ENCODE measurements around the gene LCP2. TPM values are rescaled to one million over a fixed set of nuclear protein-coding genes. Genes with fewer than 3 reads are reported as not detected.
A peak's percentile ranks its signal among the peaks of the same experiment; 100 is the strongest.

Gene LCP2
- polyA plus RNA-seq, 1 experiment: not detected

DNA sequence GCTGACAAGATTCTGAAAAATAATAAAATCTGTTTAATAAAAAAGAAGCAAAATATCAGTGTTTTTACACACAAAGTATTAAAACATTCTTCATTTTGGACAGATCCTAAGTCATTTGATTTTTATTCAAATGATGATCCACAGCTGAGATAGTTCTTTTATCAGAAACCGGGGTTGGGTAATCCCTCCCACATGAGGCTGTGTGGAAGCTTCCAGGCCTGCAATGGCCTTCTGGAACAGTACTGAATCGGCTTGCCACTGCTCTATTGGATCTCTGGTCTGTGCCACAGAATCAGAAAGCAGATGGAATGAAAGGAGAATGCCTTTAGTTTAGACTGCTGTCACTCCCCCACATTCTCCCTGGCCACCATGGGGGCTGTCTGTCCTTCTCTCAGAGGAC is 70.9 kb downstream of the LCP2 start:
- ChIA-PET CTCF (interaction anchor here (0.8 to 6.4 kb wide), 7 partner anchors 9 to 232 kb away, joined by 3 to 95 read pairs (median 7); no protein-coding TSS in a partner anchor), POLR2A (no interaction called here)
- peaks cover 2% of the 10 kb centered on the region; the same call in 1 of the 2 replicates for H3K27me3 ChIP-seq (ENCODE audit: control insufficient read depth, insufficient read depth, low read length)
- no peak for DNase-seq (ENCODE audit: low read depth)
- no peaks in the 10 kb centered on the region for H3K36me3 ChIP-seq (ENCODE audit: control insufficient read depth, insufficient read depth, low read length)
- H3K4me3 ChIP-seq (ENCODE audit: low read depth, low read length): no peak overlapping the region
- TF ChIP-seq, protein P1, sequence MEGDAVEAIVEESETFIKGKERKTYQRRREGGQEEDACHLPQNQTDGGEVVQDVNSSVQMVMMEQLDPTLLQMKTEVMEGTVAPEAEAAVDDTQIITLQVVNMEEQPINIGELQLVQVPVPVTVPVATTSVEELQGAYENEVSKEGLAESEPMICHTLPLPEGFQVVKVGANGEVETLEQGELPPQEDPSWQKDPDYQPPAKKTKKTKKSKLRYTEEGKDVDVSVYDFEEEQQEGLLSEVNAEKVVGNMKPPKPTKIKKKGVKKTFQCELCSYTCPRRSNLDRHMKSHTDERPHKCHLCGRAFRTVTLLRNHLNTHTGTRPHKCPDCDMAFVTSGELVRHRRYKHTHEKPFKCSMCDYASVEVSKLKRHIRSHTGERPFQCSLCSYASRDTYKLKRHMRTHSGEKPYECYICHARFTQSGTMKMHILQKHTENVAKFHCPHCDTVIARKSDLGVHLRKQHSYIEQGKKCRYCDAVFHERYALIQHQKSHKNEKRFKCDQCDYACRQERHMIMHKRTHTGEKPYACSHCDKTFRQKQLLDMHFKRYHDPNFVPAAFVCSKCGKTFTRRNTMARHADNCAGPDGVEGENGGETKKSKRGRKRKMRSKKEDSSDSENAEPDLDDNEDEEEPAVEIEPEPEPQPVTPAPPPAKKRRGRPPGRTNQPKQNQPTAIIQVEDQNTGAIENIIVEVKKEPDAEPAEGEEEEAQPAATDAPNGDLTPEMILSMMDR (IDR thresholded peaks at IDR 0.05; ENCODE audit: insufficient read depth, low read depth, low read length): no peak

DNA sequence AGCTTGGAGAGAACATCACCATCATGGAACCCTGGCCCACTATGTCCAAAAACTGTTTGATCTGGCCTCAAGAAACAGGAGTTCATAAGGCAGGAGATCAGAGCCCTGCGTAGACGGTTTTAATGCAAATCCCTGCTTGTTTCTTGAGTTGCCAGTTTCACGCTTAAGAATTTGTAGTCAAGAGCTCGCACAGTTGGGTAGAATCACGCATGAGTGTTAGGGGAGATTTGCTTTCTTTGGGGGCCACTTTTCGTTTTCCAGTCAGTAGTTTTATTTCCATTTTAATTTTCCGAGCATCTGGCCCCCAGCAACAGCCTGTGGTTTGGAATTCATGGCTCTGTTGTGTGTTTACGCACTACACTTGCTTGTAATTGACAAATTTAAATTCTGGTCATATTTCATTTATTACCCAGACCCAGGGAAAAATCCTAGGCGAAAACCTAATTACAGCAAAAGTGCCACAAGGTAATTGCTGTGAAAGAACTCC is 71.4 kb downstream of the LCP2 start:
- Histone ChIP-seq H3K36me3 (ENCODE audit: control insufficient read depth, insufficient read depth, low read length) (no peaks in the 10 kb centered on the region), H3K4me3 (ENCODE audit: low read depth, low read length) (no peak overlapping the region), H3K27me3 (ENCODE audit: control insufficient read depth, insufficient read depth, low read length) (peaks cover 2% of the 10 kb centered on the region; the same call in 1 of the 2 replicates)
- no peak for DNase-seq (ENCODE audit: low read depth)
- ChIA-PET CTCF (interaction anchor here (0.5 to 6.4 kb wide), 15 partner anchors 9 to 1339 kb away, joined by 3 to 95 read pairs (median 3); no protein-coding TSS in a partner anchor), POLR2A (no interaction called here)
- TF ChIP-seq, protein P1 (IDR thresholded peaks at IDR 0.05; ENCODE audit: insufficient read depth, low read depth, low read length): no peak

DNA sequence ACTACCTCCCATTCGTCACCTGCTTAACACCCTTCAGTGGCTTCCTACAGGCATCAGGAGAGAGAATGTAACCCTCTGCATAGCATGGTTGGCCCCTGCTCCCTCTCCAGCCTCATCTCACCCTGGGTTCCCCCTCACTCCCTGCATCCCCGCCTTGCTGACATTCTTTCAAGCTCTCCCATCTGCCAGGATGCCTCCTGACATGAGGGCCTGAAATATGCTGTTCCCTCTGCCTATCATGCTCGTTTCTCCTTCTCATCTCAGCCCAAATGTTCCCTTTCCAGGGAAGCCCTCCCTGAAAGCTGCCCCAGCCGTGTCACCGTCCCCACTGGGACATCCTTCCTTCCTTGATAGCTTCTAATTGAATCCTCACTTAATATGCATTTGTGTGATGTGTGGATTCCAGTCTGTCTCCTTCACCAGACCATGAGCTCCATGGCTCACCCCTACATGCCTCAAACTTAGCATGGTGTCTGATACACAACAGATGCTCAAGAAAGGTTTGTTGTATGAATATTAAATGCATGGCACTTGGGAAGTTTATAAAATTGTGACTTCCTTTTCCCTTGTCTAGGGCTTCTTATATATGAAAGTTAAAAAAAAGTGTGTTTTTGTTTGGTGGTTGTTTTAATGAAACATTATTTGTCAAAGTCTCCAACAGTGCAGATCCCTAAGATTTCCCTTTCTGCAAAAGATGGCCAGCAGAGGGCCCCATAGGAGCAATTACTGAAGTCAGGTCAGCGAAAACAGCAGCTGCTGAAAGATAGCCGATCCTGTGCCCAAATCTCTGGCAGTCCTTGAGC is 72.0 kb downstream of the LCP2 start:
- DNase-seq (ENCODE audit: low read depth): no peak
- H3K36me3 ChIP-seq (ENCODE audit: control insufficient read depth, insufficient read depth, low read length): no peaks in the 10 kb centered on the region
- CTCF ChIA-PET: interaction anchor here (0.5 to 6.4 kb wide), 20 partner anchors 9 to 1339 kb away, joined by 3 to 95 read pairs (median 3); partner anchors contain the start of gene LCP2
- no peak overlapping the region for H3K4me3 ChIP-seq (ENCODE audit: low read depth, low read length)
- POLR2A ChIA-PET: no interaction called here
- H3K27me3 ChIP-seq (ENCODE audit: control insufficient read depth, insufficient read depth, low read length): peaks cover 2% of the 10 kb centered on the region; the same call in 1 of the 2 replicates
- TF ChIP-seq, protein P1 (IDR thresholded peaks at IDR 0.05; ENCODE audit: insufficient read depth, low read depth, low read length): peak; percentile 77

DNA sequence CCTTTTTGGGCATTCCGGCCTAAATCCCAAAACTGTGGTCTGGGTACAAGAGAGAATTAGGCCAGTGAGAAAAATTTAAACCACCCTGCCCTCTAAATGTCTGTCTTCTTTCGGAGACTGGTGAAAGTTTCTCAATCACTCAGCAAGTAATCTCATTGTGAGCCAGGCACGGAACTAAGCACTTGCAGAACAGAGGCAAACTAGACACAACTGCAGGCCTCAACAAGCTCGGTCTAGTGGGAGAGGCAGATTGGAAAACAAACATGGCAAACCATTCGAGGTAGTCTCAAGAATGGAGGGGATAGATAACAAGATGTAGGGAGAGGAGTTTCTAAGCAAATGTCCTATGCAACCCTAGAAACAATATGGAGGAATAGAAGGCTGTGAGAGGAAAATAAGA is 73.7 kb downstream of the LCP2 start:
- CTCF ChIA-PET: interaction anchor here (1.1 to 6.4 kb wide), 2 partner anchors 43 to 198 kb away, joined by 4 to 95 read pairs; no protein-coding TSS in a partner anchor
- POLR2A ChIA-PET: no interaction called here
- Histone ChIP-seq H3K4me3 (ENCODE audit: low read depth, low read length) (no peak overlapping the region), H3K27me3 (ENCODE audit: control insufficient read depth, insufficient read depth, low read length) (peaks cover under 1% of the 10 kb centered on the region; the same call in 1 of the 2 replicates), H3K36me3 (ENCODE audit: control insufficient read depth, insufficient read depth, low read length) (no peaks in the 10 kb centered on the region)
- TF ChIP-seq, protein P1 (IDR thresholded peaks at IDR 0.05; ENCODE audit: insufficient read depth, low read depth, low read length): no peak
- no peak for DNase-seq (ENCODE audit: low read depth)

DNA sequence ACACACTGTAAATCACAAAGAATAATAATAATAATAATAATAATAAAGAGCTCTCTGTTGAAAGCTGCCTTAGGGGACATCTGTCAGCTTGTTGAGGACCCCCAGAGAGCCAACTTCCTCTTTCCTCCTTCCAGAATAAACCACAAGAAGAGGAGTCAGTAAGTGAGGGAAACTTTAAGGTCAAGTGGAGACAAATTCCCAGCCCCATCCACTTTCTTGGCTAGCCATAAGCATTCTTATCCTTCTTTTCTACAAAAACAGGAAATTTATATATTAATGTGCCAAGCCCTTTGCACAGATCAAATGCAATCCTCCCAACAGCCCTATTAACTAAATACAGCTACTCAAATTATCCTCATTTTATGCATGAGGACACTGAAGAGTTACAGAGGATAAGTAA is 74.2 kb downstream of the LCP2 start:
- CTCF ChIA-PET: interaction anchor here (6.4 kb wide), 1 partner anchor 199 kb away, joined by 95 read pairs; no protein-coding TSS in a partner anchor
- Histone ChIP-seq H3K36me3 (ENCODE audit: control insufficient read depth, insufficient read depth, low read length) (no peaks in the 10 kb centered on the region), H3K4me3 (ENCODE audit: low read depth, low read length) (no peak overlapping the region), H3K27me3 (ENCODE audit: control insufficient read depth, insufficient read depth, low read length) (no peaks in the 10 kb centered on the region)
- no peak for DNase-seq (ENCODE audit: low read depth)
- TF ChIP-seq, protein P1 (IDR thresholded peaks at IDR 0.05; ENCODE audit: insufficient read depth, low read depth, low read length): no peak
- POLR2A ChIA-PET: no interaction called here

All from BJ (cell line).